Spleen (tissue), 7 donors: ENCODE results near the gene PLB1.

Experiments used
- CTCF ChIP-seq, 11 experiments: fragments of 200-600 bp in 7 of 11; fragments of 450-650 bp in 4 of 11; sonication (generic) in 4 of 11; IDR thresholded peaks in 8 of 11; conservative IDR thresholded peaks in 3 of 11; 1 replicate in 7 of 11; 2 replicates in 4 of 11; pipeline versions ENCODE4 v1.4.0 to v1.8.0; 2016 to 2021; ENCODE audit warnings: antibody characterized with exemption in 11 of 11, inconsistent platforms in 4 of 11, mild to moderate bottlenecking in 1 of 11
- POLR2A ChIP-seq, 3 donors: fragments of 450-650 bp; IDR thresholded peaks; one replicate each; pipeline ENCODE4 v1.5.1; 2017; ENCODE audit warnings: antibody characterized with exemption in 3 of 3, mild to moderate bottlenecking in 1 of 3
- POLR2AphosphoS5 ChIP-seq, 3 donors: sonication (generic); formaldehyde crosslinking; IDR thresholded peaks; one replicate each; pipeline ENCODE4 v1.5.1; 2017; ENCODE audit warnings: antibody characterized with exemption in 3 of 3
- donor health status: DM: no; HTN: no; CAD: no; lungs with moderate emphysema.
- donor health status: DM: no; HTN: no; CAD: no.
- donor health status: DM: no; HTN: no; CAD: no.

GRCh38 chr2:28683100-28683706, 187.3 kb downstream of the PLB1 start:
- TF ChIP-seq POLR2A (IDR thresholded peaks at IDR 0.05) = no peak
- no peak for TF ChIP-seq CTCF (IDR thresholded peaks at IDR 0.05 in 8 of 11, conservative IDR thresholded peaks at IDR 0.05 in 3 of 11)
- TF ChIP-seq POLR2AphosphoS5 (IDR thresholded peaks at IDR 0.05) = peak; percentile 35 to 62 (median 60)
